Amniotic stem cell (primary cell): ENCODE results near the gene RSRC1.
"Not testable (repeated sequence)": the region's sequence is repeated elsewhere in the genome, so short reads cannot be mapped to it uniquely, and the experiment has no call there.

Experiments
- DNase-seq: peaks from one replicate; lab custom pipeline; 2025; lab: John Stamatoyannopoulos, UW

The RSRC1 gene

DNA sequence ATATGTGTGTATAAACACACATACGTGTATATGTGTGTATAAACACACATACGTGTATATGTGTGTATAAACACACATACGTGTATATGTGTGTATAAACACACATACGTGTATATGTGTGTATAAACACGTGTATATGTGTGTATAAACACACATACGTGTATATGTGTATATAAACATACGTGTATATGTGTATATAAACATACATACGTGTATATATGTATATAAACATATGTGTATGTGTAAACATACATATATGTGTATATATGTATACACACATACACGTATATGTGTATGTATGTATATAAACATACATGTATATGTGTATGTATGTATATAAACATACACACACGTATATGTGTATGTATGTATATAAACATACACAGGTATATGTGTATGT is 119.1 kb downstream of the RSRC1 start:
- DNase-seq: not testable (repeated sequence)

GRCh38 chr3:158233791-158234190 is 123.9 kb downstream of the RSRC1 start:
- no peak for DNase-seq

- no peak for DNase-seq
Observed at GRCh38 chr3:158244274-158244673, 134.4 kb downstream of the RSRC1 start.

- no peak for DNase-seq
Observed at GRCh38 chr3:158247288-158247687, 137.4 kb downstream of the RSRC1 start.

DNA sequence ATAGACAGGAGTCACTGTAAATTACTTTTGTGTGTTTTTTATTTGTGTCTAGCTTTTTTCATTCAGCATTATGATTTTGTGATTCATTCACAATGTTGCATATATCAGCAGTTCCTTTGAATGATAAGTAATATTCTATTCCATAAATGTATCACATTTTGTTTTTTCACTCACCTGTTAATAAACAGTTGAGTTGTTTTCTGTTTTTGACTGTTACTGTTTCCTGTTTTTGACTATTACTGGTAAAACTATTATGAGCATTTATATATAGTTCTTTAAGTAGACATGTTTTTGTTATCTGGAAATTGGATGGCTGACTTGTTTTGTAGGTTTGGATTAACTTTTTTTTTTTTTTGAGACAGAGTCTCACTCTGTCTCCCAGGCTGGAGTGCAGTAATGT is 138.4 kb downstream of the RSRC1 start:
- no peak for DNase-seq

GRCh38 chr3:158249183-158249582 is 139.3 kb downstream of the RSRC1 start:
- no peak for DNase-seq

DNA sequence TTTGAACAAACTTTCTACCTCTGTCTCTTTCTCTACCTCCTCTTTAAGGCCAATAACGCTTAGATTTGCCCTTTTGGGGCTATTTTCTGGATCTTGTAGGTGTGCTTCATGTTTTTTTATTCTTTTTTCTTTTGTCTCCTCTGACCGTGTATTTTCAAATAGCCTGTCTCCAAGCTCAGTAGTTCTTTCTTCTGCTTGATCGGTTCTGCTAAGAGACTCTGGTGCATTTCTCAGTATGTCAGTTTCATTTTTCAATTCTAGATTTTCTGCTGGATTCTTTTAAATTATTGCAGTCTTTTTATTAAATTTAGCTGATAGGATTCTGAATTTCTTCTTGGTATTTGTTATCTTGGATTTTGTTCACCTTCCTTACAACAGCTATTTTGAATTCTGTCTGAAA is 148.7 kb downstream of the RSRC1 start:
- no peak for DNase-seq

- DNase-seq: no peak
Observed at GRCh38 chr3:158260392-158260791, 150.5 kb downstream of the RSRC1 start.

- DNase-seq: no peak
Observed at GRCh38 chr3:158261371-158261991, 151.6 kb downstream of the RSRC1 start.

DNA sequence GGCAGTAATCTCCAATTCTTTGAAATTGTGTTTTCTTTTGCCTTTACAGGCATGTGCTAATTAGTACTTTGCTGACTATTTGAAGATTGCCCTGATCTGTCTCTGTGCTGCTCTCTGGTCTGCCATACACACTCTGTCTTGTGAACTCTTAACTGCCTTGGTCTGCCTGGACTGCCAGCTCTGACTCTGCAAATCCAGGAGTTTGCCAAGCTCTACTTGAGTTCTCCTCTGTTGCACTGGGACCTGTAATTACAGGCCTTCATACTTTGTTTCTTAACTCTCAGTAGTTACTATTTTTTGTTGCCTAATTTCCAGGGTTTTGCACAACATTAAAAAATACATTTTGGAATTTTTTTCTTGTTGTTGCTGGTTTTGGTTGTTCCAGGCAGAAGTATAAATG is 155.0 kb downstream of the RSRC1 start:
- DNase-seq: no peak

- no peak for DNase-seq
Observed at GRCh38 chr3:158267015-158267414, 157.1 kb downstream of the RSRC1 start.

DNA sequence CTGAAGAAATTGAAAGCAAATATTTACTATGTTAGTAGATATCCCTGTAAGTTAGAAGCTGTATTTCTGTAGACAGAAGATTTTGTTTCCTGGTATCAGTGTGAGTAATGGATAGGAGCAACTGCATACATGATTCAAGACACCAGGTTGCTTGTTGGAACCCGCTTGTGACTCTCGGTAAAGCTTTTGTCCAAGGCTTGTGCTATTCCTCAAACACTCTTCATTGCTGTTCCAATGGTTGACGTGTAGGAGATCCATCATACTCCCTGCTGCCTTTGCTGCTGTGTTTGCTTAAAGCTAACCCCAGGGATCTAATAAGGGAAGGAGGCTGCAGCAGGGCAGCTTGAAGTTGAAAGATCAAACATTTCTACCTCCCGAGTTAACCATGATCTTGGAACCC is 160.1 kb downstream of the RSRC1 start:
- no peak for DNase-seq

DNA sequence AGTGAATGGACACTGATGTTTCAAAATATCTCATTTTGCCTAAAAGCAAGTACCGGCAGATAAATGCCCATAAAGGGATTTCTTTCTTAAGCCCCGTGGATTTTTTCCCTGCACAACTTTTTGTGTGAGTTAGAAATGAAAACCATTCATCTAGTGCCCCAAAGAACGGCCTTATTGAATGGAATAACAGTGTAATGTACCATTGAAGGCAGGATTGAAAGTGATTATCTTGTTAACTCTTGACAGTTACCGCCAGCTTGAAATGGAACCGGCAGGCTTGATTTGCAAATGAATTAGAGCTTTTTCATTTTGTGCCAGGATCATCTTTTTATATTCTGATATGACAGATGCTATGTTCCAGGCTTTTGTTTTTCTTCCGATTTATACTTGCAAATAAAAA is 162.2 kb downstream of the RSRC1 start:
- DNase-seq: no peak

DNA sequence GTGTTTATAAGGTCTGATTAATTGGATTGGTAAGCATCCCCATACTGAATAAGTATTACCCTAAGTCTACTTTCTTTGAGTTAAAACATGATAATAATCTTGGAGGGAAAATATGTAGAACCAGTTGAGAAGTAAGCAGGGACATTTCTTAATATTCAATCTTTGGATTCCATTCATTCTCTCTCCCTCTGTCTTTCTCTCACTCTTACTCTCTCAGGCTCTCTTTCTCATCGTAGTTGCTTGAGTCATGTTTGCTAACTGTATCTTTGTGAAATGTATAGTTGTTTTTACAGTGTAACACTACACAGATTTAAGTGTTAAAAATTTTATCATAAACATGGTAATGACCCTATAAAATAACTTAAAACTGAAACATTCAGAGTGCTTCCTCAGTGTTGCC is 163.8 kb downstream of the RSRC1 start:
- no peak for DNase-seq

- no peak for DNase-seq
Observed at GRCh38 chr3:158278187-158278586, 168.3 kb downstream of the RSRC1 start.

- no peak for DNase-seq
Observed at GRCh38 chr3:158279609-158280008, 169.7 kb downstream of the RSRC1 start.

DNA sequence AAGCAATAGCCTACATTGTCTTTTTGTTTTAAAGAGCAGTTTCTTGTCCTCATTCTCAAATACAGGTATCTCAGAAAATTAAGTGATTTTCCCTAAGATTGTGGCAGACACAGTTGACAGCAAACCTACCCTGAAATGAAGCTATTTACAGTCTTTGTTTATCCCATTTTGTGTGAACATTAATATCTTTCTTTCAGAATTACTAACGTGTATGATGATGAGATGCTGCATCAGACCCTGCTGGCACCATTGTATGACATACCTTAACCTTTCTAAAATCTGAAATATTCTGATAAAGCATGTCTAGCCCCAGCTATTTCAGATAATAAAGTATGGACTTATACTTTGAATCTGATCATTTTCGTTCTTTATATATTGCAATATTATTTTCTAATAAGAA is 185.9 kb downstream of the RSRC1 start:
- DNase-seq: no peak

DNA sequence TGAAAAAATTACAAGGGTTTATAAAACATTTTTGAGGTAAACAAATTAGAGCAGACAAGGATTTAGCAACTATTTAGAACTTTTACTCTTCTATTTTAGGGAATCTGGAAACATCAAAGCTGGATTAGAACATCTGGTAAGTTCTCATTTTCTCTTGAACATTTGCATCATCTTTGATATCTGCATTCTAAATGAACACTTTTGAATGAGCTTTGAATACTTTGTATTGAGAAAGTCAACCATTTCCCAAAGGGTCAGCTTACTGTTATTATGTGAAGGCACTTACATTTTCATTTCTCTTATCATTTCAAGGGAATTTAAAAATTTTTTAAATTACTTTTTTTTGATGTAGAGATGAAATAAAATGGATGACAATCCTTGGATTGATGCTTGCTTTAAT is 188.1 kb downstream of the RSRC1 start:
- no peak for DNase-seq

GRCh38 chr3:158308236-158308928 is 198.5 kb downstream of the RSRC1 start:
- DNase-seq: no peak

DNA sequence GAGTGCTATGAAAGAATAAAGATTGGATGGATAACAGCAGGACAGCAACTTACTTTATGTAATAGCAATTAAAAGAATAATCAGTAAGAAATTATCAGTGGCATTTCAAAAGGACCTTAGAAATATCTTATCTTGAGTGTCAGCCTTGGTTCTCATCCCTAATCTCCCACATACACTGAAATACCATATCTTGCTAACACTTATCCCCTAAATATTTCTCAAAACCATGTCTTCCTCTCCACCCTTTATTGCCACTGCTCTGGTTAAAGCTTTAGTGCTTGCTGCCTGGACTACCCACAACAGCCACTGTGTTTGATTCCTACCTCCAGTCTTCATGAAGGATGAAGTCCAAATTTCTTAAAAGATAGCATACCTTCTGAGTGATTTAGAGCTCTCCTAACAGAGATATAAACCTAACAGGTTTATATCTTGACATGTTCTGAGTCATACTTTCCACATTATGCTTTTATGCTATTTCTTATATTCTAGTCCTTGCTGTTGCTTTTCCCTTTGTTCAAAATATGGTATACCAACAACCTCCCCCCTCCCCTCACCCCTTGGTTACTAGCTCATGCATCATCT is 202.8 kb downstream of the RSRC1 start:
- no peak for DNase-seq

GRCh38 chr3:158313338-158313927 is 203.5 kb downstream of the RSRC1 start:
- DNase-seq: no peak

GRCh38 chr3:158314426-158315357 is 204.8 kb downstream of the RSRC1 start:
- DNase-seq: no peak
